ENCODE measurements around the gene SLC35A5. TPM values are rescaled to one million over a fixed set of nuclear protein-coding genes. Genes with fewer than 3 reads are reported as not detected.

Gene SLC35A5
- total RNA-seq, 1 experiment from 2014 or later: 21.4 TPM

GRCh38 chr3:112569265-112569664, 7.4 kb downstream of the SLC35A5 start (continued):
- TF ChIP-seq REST (IDR thresholded peaks at IDR 0.05; ENCODE audit: low read depth) (no peak), YY1 (IDR thresholded peaks at IDR 0.05; ENCODE audit: extremely low read depth, insufficient replicate concordance, low read depth, low read length) (no peak), EZH2 (IDR thresholded peaks at IDR 0.05) (no peak), ZNF274 (IDR thresholded peaks at IDR 0.05; ENCODE audit: low read depth, low read length) (no peak), CEBPB (IDR thresholded peaks at IDR 0.05; ENCODE audit: low read depth) (no peak), EZH2phosphoT487 (IDR thresholded peaks at IDR 0.05; ENCODE audit: borderline replicate concordance) (no peak)

- no peaks in the 10 kb centered on the region for H4K20me1 ChIP-seq (ENCODE audit: insufficient read depth)
- intact Hi-C loops (cut with micrococcal nuclease): no loop called here
- H3K9me3 ChIP-seq (ENCODE audit: control insufficient read depth in 1 of 2, insufficient read depth in 1 of 2, low read depth in 1 of 2, low read length in 2 of 2): no peaks in the 10 kb centered on the region
- no peaks in the 10 kb centered on the region for H3K9me2 ChIP-seq (ENCODE audit: insufficient read depth)
- peaks cover 0 to 7% of the 10 kb centered on the region in 2 experiments; a peak in 1 of 4 replicates for H3K4me1 ChIP-seq (ENCODE audit: control insufficient read depth in 1 of 2, insufficient read depth in 2 of 2, low read length in 2 of 2)
- no peaks in the 10 kb centered on the region for H3K27me3 ChIP-seq (ENCODE audit: insufficient read depth, low read length)
- H2AFZ ChIP-seq (ENCODE audit: low read depth, low read length, poor library complexity, severe bottlenecking): no peak overlapping the region
- H3K27ac ChIP-seq (ENCODE audit: low read depth, low read length): no peak overlapping the region
- no TSS peak for BruUV-seq (replicated peaks)
- H3K79me2 ChIP-seq (ENCODE audit: insufficient read depth, low read length): no peaks in the 10 kb centered on the region
- ChIA-PET CTCF (no interaction called here), POLR2A (no interaction called here), RAD21 (ENCODE audit: low non-redundant PET in 1 of 2, low total read pairs in 2 of 2, uncharacterized antibody in 2 of 2, unreplicated experiment in 2 of 2) (no interaction called here)
- peaks cover 0 to 2% of the 10 kb centered on the region in 2 experiments; a peak in 1 of 4 replicates for H3K36me3 ChIP-seq (ENCODE audit: control insufficient read depth in 1 of 2, insufficient read depth in 2 of 2, low read length in 2 of 2)
- no peak overlapping the region for H3K4me2 ChIP-seq (ENCODE audit: low read length)
- no peak overlapping the region for H3K9ac ChIP-seq (ENCODE audit: low read length)
- DNase-seq (ENCODE audit: low read depth, low spot score): no peak
- no peak overlapping the region for H3K4me3 ChIP-seq (replicated peaks in 1 of 2; ENCODE audit: low read depth in 1 of 2, low read length in 2 of 2)
- ATAC-seq: no peak
- TF ChIP-seq JUND (IDR thresholded peaks at IDR 0.05) (no peak), YY1 (IDR thresholded peaks at IDR 0.05; ENCODE audit: extremely low read depth, insufficient replicate concordance, low read depth, low read length) (no peak), CBX3 (IDR thresholded peaks at IDR 0.05; ENCODE audit: low read depth) (no peak), REST (IDR thresholded peaks at IDR 0.05; ENCODE audit: low read depth) (no peak), SRF (IDR thresholded peaks at IDR 0.05; ENCODE audit: low read depth) (no peak), SIN3A (IDR thresholded peaks at IDR 0.05; ENCODE audit: low read depth) (no peak), ZFX (IDR thresholded peaks at IDR 0.05) (no peak), ZBTB33 (IDR thresholded peaks at IDR 0.05; ENCODE audit: extremely low read depth, insufficient replicate concordance, low read length) (no peak), POLR2A (IDR thresholded peaks at IDR 0.05; ENCODE audit: borderline replicate concordance, extremely low read depth, insufficient read depth, insufficient read length) (no peak), EZH2phosphoT487 (IDR thresholded peaks at IDR 0.05; ENCODE audit: borderline replicate concordance) (no peak), TCF7L2 (IDR thresholded peaks at IDR 0.05; ENCODE audit: borderline replicate concordance, extremely low read depth, insufficient read depth, insufficient read length) (no peak)
- TF ChIP-seq, protein P1, sequence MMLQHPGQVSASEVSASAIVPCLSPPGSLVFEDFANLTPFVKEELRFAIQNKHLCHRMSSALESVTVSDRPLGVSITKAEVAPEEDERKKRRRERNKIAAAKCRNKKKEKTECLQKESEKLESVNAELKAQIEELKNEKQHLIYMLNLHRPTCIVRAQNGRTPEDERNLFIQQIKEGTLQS (IDR thresholded peaks at IDR 0.05): no peak
Observed at GRCh38 chr3:112572701-112573100, 10.9 kb downstream of the SLC35A5 start.
